Measurements from ENCODE around the gene SNRNP200. TPM values are rescaled to one million over a fixed set of nuclear protein-coding genes. Genes with fewer than 3 reads are reported as not detected.
A peak's percentile ranks its signal among the peaks of the same experiment; 100 is the strongest.

SNRNP200 gene
- total and polyA plus RNA-seq, 2 donors (not counting 1 experiment from before 2014, with no cell fraction given), result 211 to 216 TPM

GRCh38 chr2:96249654-96250053 is 55.7 kb downstream of the SNRNP200 start:
- Mint-ChIP-seq H3K9me3 (ENCODE audit: insufficient read depth) (no peaks in the 10 kb centered on the region), H3K27me3 (no peaks in the 10 kb centered on the region), H3K4me3 (no peak overlapping the region), H3K27ac (peak overlapping the region; percentile 15), H3K4me1 (peaks cover 28% of the 10 kb centered on the region)
- Histone ChIP-seq H3K4me3 (ENCODE audit: control extremely low read depth in 1 of 5, extremely low read depth in 1 of 5, insufficient read depth in 1 of 5, low read depth in 2 of 5, low read length in 4 of 5) (no peak overlapping the region), H3K27me3 (replicated peaks in 1 of 4; ENCODE audit: control extremely low read depth in 1 of 4, control insufficient read depth in 3 of 4, insufficient read depth in 4 of 4, low read length in 3 of 4) (no peaks in the 10 kb centered on the region), H3K27ac (ENCODE audit: low read length in 2 of 2) (no peak overlapping the region), H3K4me2 (replicated peaks; ENCODE audit: low read depth, low read length, poor library complexity, severe bottlenecking) (no peak overlapping the region), H2AFZ (ENCODE audit: insufficient read depth, low read depth, low read length, poor library complexity, severe bottlenecking) (no peak overlapping the region), H3K79me2 (ENCODE audit: control insufficient read depth, insufficient read depth, low read length) (peaks cover 20% of the 10 kb centered on the region), H3K36me3 (replicated peaks in 1 of 2; ENCODE audit: control extremely low read depth in 1 of 2, control insufficient read depth in 1 of 2, extremely low read depth in 1 of 2, insufficient read depth in 2 of 2, low read length in 1 of 2) (peaks cover 0 to 47% of the 10 kb centered on the region in 2 experiments), H4K20me1 (ENCODE audit: control insufficient read depth, insufficient read depth, low read length, poor library complexity, severe bottlenecking) (no peaks in the 10 kb centered on the region), H3K9ac (ENCODE audit: low read length) (no peak overlapping the region), H3K4me1 (ENCODE audit: control insufficient read depth in 2 of 2, insufficient read depth in 2 of 2, low read length in 2 of 2) (peaks cover 17 to 28% of the 10 kb centered on the region in 2 donors), H3K9me3 (ENCODE audit: control extremely low read depth in 1 of 3, control insufficient read depth in 2 of 3, insufficient read depth in 1 of 3, low read length in 2 of 3) (peaks cover 0 to 12% (median 3%) of the 10 kb centered on the region in 3 donors)
- ATAC-seq (ENCODE audit: low read depth), result no peak
- CTCF ChIA-PET, result no interaction called here
- intact Hi-C loops (cut with micrococcal nuclease), result no loop called here
- no peak for DNase-seq
- POLR2A ChIA-PET, result interaction anchor here (1.2 kb wide), 1 partner anchor 8 kb away, joined by 4 read pairs; no protein-coding TSS in a partner anchor
- 98% methylated on average over 9 of the region's 9 CpGs for WGBS (ENCODE audit: insufficient coverage)
- TF ChIP-seq EZH2 (IDR thresholded peaks at IDR 0.05; ENCODE audit: borderline replicate concordance, insufficient read depth, low read depth, low read length, poor library complexity, severe bottlenecking) (no peak), CTCF (IDR thresholded peaks at IDR 0.05) (no peak)

- no peak for ATAC-seq (ENCODE audit: low read depth)
Observed at GRCh38 chr2:96248624-96249023, 56.7 kb downstream of the SNRNP200 start.

More at GRCh38 chr2:96248624-96249023, 56.7 kb downstream of the SNRNP200 start:
- ChIA-PET POLR2A (no interaction called here), CTCF (no interaction called here)
- no peaks in the 10 kb centered on the region for H3K27me3 ChIP-seq (replicated peaks in 1 of 4; ENCODE audit: control extremely low read depth in 1 of 4, control insufficient read depth in 3 of 4, insufficient read depth in 4 of 4, low read length in 3 of 4)
- TF ChIP-seq CTCF (IDR thresholded peaks at IDR 0.05) (no peak), EZH2 (IDR thresholded peaks at IDR 0.05; ENCODE audit: borderline replicate concordance, insufficient read depth, low read depth, low read length, poor library complexity, severe bottlenecking) (no peak)
- Mint-ChIP-seq H3K27me3 (no peaks in the 10 kb centered on the region), H3K27ac (no peak overlapping the region), H3K9me3 (ENCODE audit: insufficient read depth) (no peaks in the 10 kb centered on the region), H3K4me3 (no peak overlapping the region), H3K4me1 (peaks cover 28% of the 10 kb centered on the region)
- 87% methylated on average over 3 of the region's 4 CpGs for WGBS (ENCODE audit: insufficient coverage)
- H3K36me3 ChIP-seq (replicated peaks in 1 of 2; ENCODE audit: control extremely low read depth in 1 of 2, control insufficient read depth in 1 of 2, extremely low read depth in 1 of 2, insufficient read depth in 2 of 2, low read length in 1 of 2), result peaks cover 0 to 37% of the 10 kb centered on the region in 2 experiments
- H4K20me1 ChIP-seq (ENCODE audit: control insufficient read depth, insufficient read depth, low read length, poor library complexity, severe bottlenecking), result no peaks in the 10 kb centered on the region
- no peak for DNase-seq
- H3K9ac ChIP-seq (ENCODE audit: low read length), result no peak overlapping the region
- intact Hi-C loops (cut with micrococcal nuclease), result no loop called here
- peaks cover 14 to 25% of the 10 kb centered on the region in 2 donors for H3K4me1 ChIP-seq (ENCODE audit: control insufficient read depth in 2 of 2, insufficient read depth in 2 of 2, low read length in 2 of 2)
- no peak overlapping the region for H3K4me2 ChIP-seq (replicated peaks; ENCODE audit: low read depth, low read length, poor library complexity, severe bottlenecking)
- no peak overlapping the region for H2AFZ ChIP-seq (ENCODE audit: insufficient read depth, low read depth, low read length, poor library complexity, severe bottlenecking)
- peaks cover 0 to 12% (median 3%) of the 10 kb centered on the region in 3 donors for H3K9me3 ChIP-seq (ENCODE audit: control extremely low read depth in 1 of 3, control insufficient read depth in 2 of 3, insufficient read depth in 1 of 3, low read length in 2 of 3)
- no peak overlapping the region for H3K4me3 ChIP-seq (ENCODE audit: control extremely low read depth in 1 of 5, extremely low read depth in 1 of 5, insufficient read depth in 1 of 5, low read depth in 2 of 5, low read length in 4 of 5)
- no peak overlapping the region for H3K27ac ChIP-seq (ENCODE audit: low read length in 2 of 2)
- H3K79me2 ChIP-seq (ENCODE audit: control insufficient read depth, insufficient read depth, low read length), result peaks cover 11% of the 10 kb centered on the region
